KMS-11 (cell line): ENCODE results near the gene HTR3D.

Experiments used
- H2AFZ ChIP-seq: fragments of 200-600 bp; sonication (generic); 2 replicates; pipeline ENCODE4 v1.6.1; 2016; ENCODE audit warnings: antibody characterized with exemption, mixed run types, low read depth
- H3K27ac ChIP-seq: fragments of 200-600 bp; sonication (generic); 2 replicates; pipeline ENCODE4 v1.6.1; 2016; ENCODE audit warnings: mild to moderate bottlenecking, mixed run types
- H3K27me3 ChIP-seq: fragments of 200-600 bp; sonication (generic); 2 replicates; pipeline ENCODE4 v1.6.1; 2017; ENCODE audit warnings: mild to moderate bottlenecking, low read depth, mixed run types, moderate library complexity; ENCODE audit not compliant: insufficient read depth
- H3K36me3 ChIP-seq: fragments of 200-600 bp; sonication (generic); 2 replicates; pipeline ENCODE4 v1.6.1; 2017; ENCODE audit warnings: mild to moderate bottlenecking, mixed run types; ENCODE audit not compliant: insufficient read depth
- H3K4me1 ChIP-seq: fragments of 200-600 bp; sonication (generic); 2 replicates; pipeline ENCODE4 v1.6.1; 2016; ENCODE audit warnings: mild to moderate bottlenecking, low read depth, mixed run types; ENCODE audit not compliant: poor library complexity, severe bottlenecking
- H3K4me2 ChIP-seq: fragments of 200-600 bp; sonication (generic); 2 replicates; pipeline ENCODE4 v1.7.0; 2016; ENCODE audit warnings: mild to moderate bottlenecking, mixed run types
- H3K4me3 ChIP-seq: fragments of 200-600 bp; sonication (generic); IDR thresholded peaks from 2 replicates; pipeline ENCODE4 v1.6.1; 2017; ENCODE audit warnings: low read depth, low read length, mixed read lengths; ENCODE audit not compliant: insufficient read depth
- H3K79me2 ChIP-seq: fragments of 200-600 bp; sonication (generic); 2 replicates; pipeline ENCODE4 v1.6.1; 2016; ENCODE audit warnings: low read depth, mixed run types; ENCODE audit not compliant: insufficient read depth
- H3K9ac ChIP-seq: fragments of 200-600 bp; sonication (generic); 2 replicates; pipeline ENCODE4 v1.6.1; 2016; ENCODE audit warnings: mild to moderate bottlenecking, mixed run types
- H4K20me1 ChIP-seq: fragments of 200-600 bp; sonication (generic); 2 replicates; pipeline ENCODE4 v1.6.1; 2016; ENCODE audit warnings: mild to moderate bottlenecking, mixed run types; ENCODE audit not compliant: insufficient read depth
- TF ChIP-seq, protein P1 (sequence below): fragments of 200-600 bp; sonication (generic); conservative IDR thresholded peaks from 2 replicates; pipeline ENCODE4 v1.6.1; 2017; ENCODE audit warnings: low read depth, mild to moderate bottlenecking, antibody characterized with exemption, low read length, moderate library complexity, mixed read lengths

HTR3D gene

DNA sequence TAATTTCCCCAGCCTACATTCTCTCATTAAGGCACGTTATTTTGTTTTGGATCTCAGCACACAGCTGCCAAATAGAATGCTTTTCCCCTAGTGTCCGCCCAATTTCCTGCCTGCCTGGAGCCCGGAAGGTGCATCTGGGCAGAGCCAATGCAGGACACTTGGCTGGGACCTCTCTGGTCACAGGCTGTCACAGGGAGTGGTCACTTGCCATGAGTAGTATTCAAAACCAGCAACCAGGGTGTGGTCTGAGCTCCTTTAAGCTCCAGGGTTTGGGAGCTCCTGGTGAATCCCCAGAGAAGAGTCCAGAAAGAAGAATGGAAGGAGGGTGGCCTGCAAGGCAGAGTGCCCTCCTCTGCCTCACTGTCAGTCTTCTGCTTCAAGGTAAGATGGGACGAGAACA lies 21.2 kb downstream of the HTR3D start, which contains the start of gene HTR3C:
Gene HTR3C, plus strand, starts transcription at position 281 of the 400 bp plus-strand sequence. Its CDS starts 34 bp downstream, at position 315.
- H3K4me1 ChIP-seq = no peaks in the 10 kb centered on the region
- no peaks in the 10 kb centered on the region for H4K20me1 ChIP-seq
- no peak within 1 kb of the TSS for H2AFZ ChIP-seq
- H3K4me3 ChIP-seq = no peak within 1 kb of the TSS
- TF ChIP-seq, protein P1, sequence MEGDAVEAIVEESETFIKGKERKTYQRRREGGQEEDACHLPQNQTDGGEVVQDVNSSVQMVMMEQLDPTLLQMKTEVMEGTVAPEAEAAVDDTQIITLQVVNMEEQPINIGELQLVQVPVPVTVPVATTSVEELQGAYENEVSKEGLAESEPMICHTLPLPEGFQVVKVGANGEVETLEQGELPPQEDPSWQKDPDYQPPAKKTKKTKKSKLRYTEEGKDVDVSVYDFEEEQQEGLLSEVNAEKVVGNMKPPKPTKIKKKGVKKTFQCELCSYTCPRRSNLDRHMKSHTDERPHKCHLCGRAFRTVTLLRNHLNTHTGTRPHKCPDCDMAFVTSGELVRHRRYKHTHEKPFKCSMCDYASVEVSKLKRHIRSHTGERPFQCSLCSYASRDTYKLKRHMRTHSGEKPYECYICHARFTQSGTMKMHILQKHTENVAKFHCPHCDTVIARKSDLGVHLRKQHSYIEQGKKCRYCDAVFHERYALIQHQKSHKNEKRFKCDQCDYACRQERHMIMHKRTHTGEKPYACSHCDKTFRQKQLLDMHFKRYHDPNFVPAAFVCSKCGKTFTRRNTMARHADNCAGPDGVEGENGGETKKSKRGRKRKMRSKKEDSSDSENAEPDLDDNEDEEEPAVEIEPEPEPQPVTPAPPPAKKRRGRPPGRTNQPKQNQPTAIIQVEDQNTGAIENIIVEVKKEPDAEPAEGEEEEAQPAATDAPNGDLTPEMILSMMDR = no peak
- no peaks in the 10 kb centered on the region for H3K79me2 ChIP-seq
- no peaks in the 10 kb centered on the region for H3K27me3 ChIP-seq
- no peak within 1 kb of the TSS for H3K27ac ChIP-seq
- no peaks in the 10 kb centered on the region for H3K36me3 ChIP-seq
- H3K4me2 ChIP-seq = no peak within 1 kb of the TSS
- no peak within 1 kb of the TSS for H3K9ac ChIP-seq

DNA sequence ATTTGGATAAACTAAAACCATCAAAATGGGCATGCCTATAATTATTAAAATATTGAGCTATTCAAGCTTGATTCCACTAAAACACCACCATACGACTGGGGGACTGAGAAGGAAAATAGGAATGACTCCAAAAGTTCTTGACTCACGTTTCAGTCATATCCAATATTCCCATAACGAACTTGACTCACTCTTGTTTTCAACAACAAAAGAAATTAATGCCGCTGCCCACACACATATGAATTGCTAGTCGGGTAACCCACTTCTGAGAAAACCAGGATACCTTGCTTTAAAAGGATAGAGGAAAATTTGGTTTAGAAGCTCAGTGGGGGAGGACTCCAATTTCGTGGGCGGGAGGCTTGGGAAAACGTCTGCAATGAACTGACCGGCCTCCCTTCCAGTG lies 26.5 kb downstream of the HTR3D start:
- TF ChIP-seq, protein P1 = no peak
- H3K4me3 ChIP-seq = no peak overlapping the region
- no peak overlapping the region for H3K27ac ChIP-seq
- H3K79me2 ChIP-seq = no peaks in the 10 kb centered on the region
- no peaks in the 10 kb centered on the region for H3K36me3 ChIP-seq
- H3K9ac ChIP-seq = no peak overlapping the region
- no peaks in the 10 kb centered on the region for H3K27me3 ChIP-seq
- no peak overlapping the region for H2AFZ ChIP-seq
- H4K20me1 ChIP-seq = no peaks in the 10 kb centered on the region
- no peaks in the 10 kb centered on the region for H3K4me1 ChIP-seq
- no peak overlapping the region for H3K4me2 ChIP-seq

DNA sequence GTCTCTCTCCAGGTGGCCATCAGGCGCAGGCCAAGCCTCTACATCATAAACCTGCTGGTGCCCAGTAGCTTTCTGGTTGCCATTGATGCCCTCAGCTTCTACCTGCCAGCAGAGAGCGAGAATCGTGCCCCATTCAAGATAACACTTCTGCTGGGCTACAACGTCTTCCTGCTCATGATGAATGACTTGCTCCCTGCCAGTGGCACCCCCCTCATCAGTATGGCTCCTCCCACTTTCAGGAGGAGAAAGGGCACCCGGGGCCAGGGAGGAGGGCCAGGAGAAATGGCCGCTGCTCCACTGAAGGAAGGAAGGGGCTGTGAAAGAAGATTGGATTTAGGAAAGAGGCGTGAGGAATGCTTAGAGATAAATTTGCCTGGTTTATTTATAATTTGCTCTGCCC lies 27.9 kb downstream of the HTR3D start:
- no peaks in the 10 kb centered on the region for H3K4me1 ChIP-seq
- no peaks in the 10 kb centered on the region for H3K79me2 ChIP-seq
- no peak overlapping the region for H2AFZ ChIP-seq
- H3K9ac ChIP-seq = no peak overlapping the region
- H4K20me1 ChIP-seq = no peaks in the 10 kb centered on the region
- H3K4me3 ChIP-seq = no peak overlapping the region
- no peak overlapping the region for H3K27ac ChIP-seq
- no peaks in the 10 kb centered on the region for H3K27me3 ChIP-seq
- H3K36me3 ChIP-seq = no peaks in the 10 kb centered on the region
- H3K4me2 ChIP-seq = no peak overlapping the region
- TF ChIP-seq, protein P1 = no peak

DNA sequence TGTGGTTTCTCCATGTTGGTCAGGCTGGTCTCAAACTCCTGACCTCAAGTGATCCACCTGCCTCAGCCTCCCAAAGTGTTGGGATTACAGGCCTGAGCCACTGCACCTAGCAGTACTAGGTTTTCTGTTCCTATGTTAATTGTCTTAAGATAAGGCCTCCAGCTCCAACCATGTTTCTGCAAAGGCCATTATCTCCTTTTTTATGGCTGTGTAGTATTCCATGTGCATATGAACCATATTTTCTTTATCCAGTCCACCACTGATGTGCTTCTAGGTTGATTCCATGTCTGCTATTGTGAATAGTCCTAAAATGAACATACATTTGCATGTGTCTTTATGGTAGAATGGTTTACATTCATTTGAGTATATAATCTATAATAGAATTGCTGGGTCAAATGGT lies 31.1 kb downstream of the HTR3D start:
- no peaks in the 10 kb centered on the region for H3K4me1 ChIP-seq
- TF ChIP-seq, protein P1 = no peak
- H4K20me1 ChIP-seq = no peaks in the 10 kb centered on the region
- H3K27ac ChIP-seq = no peak overlapping the region
- no peaks in the 10 kb centered on the region for H3K27me3 ChIP-seq
- H3K9ac ChIP-seq = no peak overlapping the region
- no peak overlapping the region for H3K4me3 ChIP-seq
- H2AFZ ChIP-seq = no peak overlapping the region
- H3K79me2 ChIP-seq = no peaks in the 10 kb centered on the region
- H3K4me2 ChIP-seq = no peak overlapping the region
- no peaks in the 10 kb centered on the region for H3K36me3 ChIP-seq
